ENCODE data around the gene GHRH.

Gene GHRH

GRCh38 chr20:37276494-37277252 is 15.1 kb upstream of the GHRH start:
- TF ChIP-seq L3MBTL2 (conservative IDR thresholded peaks at IDR 0.05) (peak; percentile 29; the same call in 1 of the 2 replicates), LEF1 (IDR thresholded peaks at IDR 0.05; ENCODE audit: borderline replicate concordance) (no peak)
- ChIA-PET POLR2A (interaction anchor here (0.9 kb wide), 1 partner anchor 13 kb away, joined by 3 read pairs; the partner anchor contains the start of gene MANBAL), CTCF (interaction anchor here (0.6 to 1.9 kb wide), 4 partner anchors 8 to 109 kb away, joined by 3 to 7 read pairs (median 4); no protein-coding TSS in a partner anchor)
- no peak for DNase-seq (ENCODE audit: extremely low spot score)

GRCh38 chr20:37274851-37275524 is 13.4 kb upstream of the GHRH start:
- ChIA-PET CTCF (no interaction called here), POLR2A (no interaction called here)
- no peak for DNase-seq (ENCODE audit: extremely low spot score)
- no peak for TF ChIP-seq SP1 (IDR thresholded peaks at IDR 0.05)
- TF ChIP-seq NFRKB (IDR thresholded peaks at IDR 0.05): no peak
- TF ChIP-seq BHLHE40 (IDR thresholded peaks at IDR 0.05; ENCODE audit: borderline replicate concordance): no peak
- no peak for TF ChIP-seq FOXA1 (IDR thresholded peaks at IDR 0.05)
- TF ChIP-seq FOXK2 (IDR thresholded peaks at IDR 0.05): no peak
- TF ChIP-seq ELF4 (IDR thresholded peaks at IDR 0.05): no peak
- TF ChIP-seq ZNF384 (IDR thresholded peaks at IDR 0.05): no peak

- ChIA-PET POLR2A (no interaction called here), CTCF (no interaction called here)
- TF ChIP-seq ZNF384 (IDR thresholded peaks at IDR 0.05) (no peak), TARDBP (IDR thresholded peaks at IDR 0.05) (no peak), NFRKB (IDR thresholded peaks at IDR 0.05) (no peak), CTBP1 (IDR thresholded peaks at IDR 0.05; ENCODE audit: borderline replicate concordance) (no peak), FOXA1 (IDR thresholded peaks at IDR 0.05) (no peak), FOXM1 (IDR thresholded peaks at IDR 0.05; ENCODE audit: borderline replicate concordance) (no peak), LEF1 (IDR thresholded peaks at IDR 0.05; ENCODE audit: borderline replicate concordance) (no peak), L3MBTL2 (conservative IDR thresholded peaks at IDR 0.05) (no peak), BHLHE40 (IDR thresholded peaks at IDR 0.05; ENCODE audit: borderline replicate concordance) (no peak), SP1 (IDR thresholded peaks at IDR 0.05) (no peak), HDGF (IDR thresholded peaks at IDR 0.05; ENCODE audit: borderline replicate concordance) (no peak), PKNOX1 (IDR thresholded peaks at IDR 0.05) (no peak)
- no peak for DNase-seq (ENCODE audit: extremely low spot score)
These were observed 12.4 kb upstream of the GHRH start for GRCh38 chr20:37273988-37274387.

GRCh38 chr20:37271421-37271768 is 9.8 kb upstream of the GHRH start:
- no peak for DNase-seq (ENCODE audit: extremely low spot score)
- CTCF ChIA-PET: interaction anchor here (0.7 to 1.3 kb wide), 2 partner anchors 114 to 265 kb away, joined by 3 to 5 read pairs; no protein-coding TSS in a partner anchor
- POLR2A ChIA-PET: interaction anchor here (2.0 kb wide), 1 partner anchor 17 kb away, joined by 9 read pairs; the partner anchor contains the start of gene MANBAL
- TF ChIP-seq ELF4 (IDR thresholded peaks at IDR 0.05): no peak
- no peak for TF ChIP-seq L3MBTL2 (conservative IDR thresholded peaks at IDR 0.05)
- TF ChIP-seq BHLHE40 (IDR thresholded peaks at IDR 0.05; ENCODE audit: borderline replicate concordance): no peak
- no peak for TF ChIP-seq PKNOX1 (IDR thresholded peaks at IDR 0.05)
- TF ChIP-seq CTBP1 (IDR thresholded peaks at IDR 0.05; ENCODE audit: borderline replicate concordance): no peak
- no peak for TF ChIP-seq SP1 (IDR thresholded peaks at IDR 0.05)
- TF ChIP-seq SUZ12 (IDR thresholded peaks at IDR 0.05): no peak
- no peak for TF ChIP-seq FOXA1 (IDR thresholded peaks at IDR 0.05)
- TF ChIP-seq FOXK2 (IDR thresholded peaks at IDR 0.05): no peak
- TF ChIP-seq FOXM1 (IDR thresholded peaks at IDR 0.05; ENCODE audit: borderline replicate concordance): no peak
- TF ChIP-seq TARDBP (IDR thresholded peaks at IDR 0.05): no peak
- TF ChIP-seq LEF1 (IDR thresholded peaks at IDR 0.05; ENCODE audit: borderline replicate concordance): no peak
- no peak for TF ChIP-seq HDGF (IDR thresholded peaks at IDR 0.05; ENCODE audit: borderline replicate concordance)
- TF ChIP-seq ARNT (IDR thresholded peaks at IDR 0.05): no peak
- TF ChIP-seq ZNF384 (IDR thresholded peaks at IDR 0.05): no peak
- no peak for TF ChIP-seq NFRKB (IDR thresholded peaks at IDR 0.05)

- POLR2A ChIA-PET: interaction anchor here (0.6 to 2.0 kb wide), 2 partner anchors 13 to 18 kb away, joined by 3 to 9 read pairs; partner anchors contain the start of gene MANBAL
- TF ChIP-seq BHLHE40 (IDR thresholded peaks at IDR 0.05; ENCODE audit: borderline replicate concordance) (no peak), TARDBP (IDR thresholded peaks at IDR 0.05) (no peak), NFRKB (IDR thresholded peaks at IDR 0.05) (no peak), FOXK2 (IDR thresholded peaks at IDR 0.05) (no peak), ARNT (IDR thresholded peaks at IDR 0.05) (no peak), LEF1 (IDR thresholded peaks at IDR 0.05; ENCODE audit: borderline replicate concordance) (no peak), ELF4 (IDR thresholded peaks at IDR 0.05) (no peak), HDGF (IDR thresholded peaks at IDR 0.05; ENCODE audit: borderline replicate concordance) (no peak), FOXM1 (IDR thresholded peaks at IDR 0.05; ENCODE audit: borderline replicate concordance) (no peak), ZNF384 (IDR thresholded peaks at IDR 0.05) (no peak), CTBP1 (IDR thresholded peaks at IDR 0.05; ENCODE audit: borderline replicate concordance) (no peak), FOXA1 (IDR thresholded peaks at IDR 0.05) (no peak), L3MBTL2 (conservative IDR thresholded peaks at IDR 0.05) (no peak), SUZ12 (IDR thresholded peaks at IDR 0.05) (no peak), SP1 (IDR thresholded peaks at IDR 0.05) (no peak), PKNOX1 (IDR thresholded peaks at IDR 0.05) (no peak)
- no peak for DNase-seq (ENCODE audit: extremely low spot score)
- CTCF ChIA-PET: interaction anchor here (0.6 to 1.7 kb wide), 5 partner anchors 11 to 265 kb away, joined by 3 to 5 read pairs (median 3); no protein-coding TSS in a partner anchor
These were observed 9.2 kb upstream of the GHRH start for GRCh38 chr20:37270576-37271420.

Measured in HEK293T (cell line).